ENCODE data around the gene HS3ST3A1. TPM values are rescaled to one million over a fixed set of nuclear protein-coding genes. Genes with fewer than 3 reads are reported as not detected.
A peak's percentile ranks its signal among the peaks of the same experiment; 100 is the strongest.

The HS3ST3A1 gene
- total and polyA plus RNA-seq, 2 of the 8 experiments (the other 6 are each of a cell fraction or from before 2014, with no cell fraction given), result 5.4 to 5.7 TPM

GRCh38 chr17:13599864-13600263 lies 1.9 kb downstream of the HS3ST3A1 start:
- Histone ChIP-seq H4K8ac (ENCODE audit: extremely low read depth, insufficient read depth, low read length) (no peak overlapping the region), H3K4me3 (ENCODE audit: extremely low read depth in 1 of 4, insufficient read depth in 2 of 4, low read depth in 3 of 4, low read length in 4 of 4) (peak overlapping the region; percentile 53 to 76 (median 70); a peak in 7 of 8 replicates), H2BK20ac (ENCODE audit: low read length) (no peak overlapping the region), H3K56ac (replicated peaks; ENCODE audit: insufficient read length, low read depth, low read length) (no peak overlapping the region), H3K27me3 (replicated peaks in 1 of 4; ENCODE audit: control insufficient read depth in 3 of 4, extremely low read depth in 1 of 4, insufficient read depth in 3 of 4, low read length in 3 of 4) (peaks cover 3 to 21% (median 15%) of the 10 kb centered on the region in 4 experiments), H3K27ac (ENCODE audit: low read depth, low read length) (no peak overlapping the region), H4K20me1 (replicated peaks in 1 of 2; ENCODE audit: control insufficient read depth in 1 of 2, insufficient read depth in 2 of 2, low read length in 2 of 2) (peaks cover 0 to 1% of the 10 kb centered on the region in 2 experiments), H3K9me3 (ENCODE audit: insufficient read depth in 2 of 2, low read depth in 1 of 2, low read length in 1 of 2) (no peaks in the 10 kb centered on the region), H2BK12ac (ENCODE audit: low read depth, low read length) (no peak overlapping the region), H3K36me3 (ENCODE audit: control insufficient read depth in 2 of 4, insufficient read depth in 4 of 4, low read length in 3 of 4) (no peaks in the 10 kb centered on the region), H3K23me2 (ENCODE audit: low read depth, low read length) (peaks cover 15% of the 10 kb centered on the region; the same call in 1 of the 2 replicates), H2AFZ (ENCODE audit: low read length) (no peak overlapping the region), H3K14ac (ENCODE audit: insufficient read length) (no peak overlapping the region), H4K91ac (replicated peaks; ENCODE audit: insufficient read length, low read length) (no peak overlapping the region), H2AK5ac (ENCODE audit: low read depth, low read length) (no peak overlapping the region), H3K23ac (ENCODE audit: insufficient read length) (no peak overlapping the region), H3K18ac (ENCODE audit: extremely low read depth, low read length) (no peak overlapping the region), H2BK5ac (ENCODE audit: low read depth, low read length) (no peak overlapping the region), H3K79me1 (ENCODE audit: low read depth, low read length) (no peaks in the 10 kb centered on the region), H3K4ac (replicated peaks; ENCODE audit: insufficient read length, low read depth, low read length) (no peak overlapping the region), H2BK120ac (replicated peaks; ENCODE audit: low read depth, low read length) (no peak overlapping the region), H3K4me1 (replicated peaks in 1 of 4; ENCODE audit: control insufficient read depth in 3 of 4, insufficient read depth in 4 of 4, low read length in 3 of 4) (peaks cover 0 to 6% (median 5%) of the 10 kb centered on the region in 4 experiments; a peak in 5 of 7 replicates), H4K5ac (ENCODE audit: insufficient read length, low read depth, low read length) (no peak overlapping the region), H3K9ac (replicated peaks in 1 of 4; ENCODE audit: extremely low read depth in 1 of 4, low read depth in 3 of 4, low read length in 3 of 4) (no peak overlapping the region), H3K79me2 (ENCODE audit: control insufficient read depth in 1 of 2, insufficient read depth in 2 of 2, low read length in 2 of 2) (no peaks in the 10 kb centered on the region), H3K4me2 (ENCODE audit: insufficient read depth in 1 of 2, low read depth in 2 of 2, low read length in 2 of 2) (peak overlapping the region; percentile 62 to 97), H2BK15ac (ENCODE audit: low read length) (no peak overlapping the region)
- POLR2A ChIA-PET (ENCODE audit: partially characterized antibody), result interaction anchor here (0.6 kb wide), 1 partner anchor 317 kb away, joined by 3 read pairs; no protein-coding TSS in a partner anchor
- CTCF ChIA-PET (ENCODE audit: partially characterized antibody), result no interaction called here
- DNase-seq (ENCODE audit: low read depth in 1 of 2, low spot score in 2 of 2) (no peak), FAIRE-seq (no peak)
- 60% methylated on average over 3 of the region's 3 CpGs; no CpG with 5 or more reads in 1 of the 2 experiments for WGBS, 2 experiments (ENCODE audit: extremely low coverage in 1 of 2, insufficient coverage in 1 of 2, insufficient read length in 1 of 2, insufficient replicate concordance in 2 of 2, low coverage in 1 of 2, low lambda C conversion rate in 2 of 2, missing lambda C conversion rate in 1 of 2)
- TF ChIP-seq SP2 (IDR thresholded peaks at IDR 0.05; ENCODE audit: low read length) (no peak), TBP (IDR thresholded peaks at IDR 0.05; ENCODE audit: low read depth, low read length) (no peak), ASH2L (IDR thresholded peaks at IDR 0.05; ENCODE audit: low read length) (no peak), USF2 (IDR thresholded peaks at IDR 0.05; ENCODE audit: low read length) (no peak), FOSL1 (IDR thresholded peaks at IDR 0.05; ENCODE audit: insufficient read depth, low read depth, low read length) (no peak), TCF12 (IDR thresholded peaks at IDR 0.05; ENCODE audit: low read depth, low read length) (no peak), E2F6 (IDR thresholded peaks at IDR 0.05) (no peak), CHD1 (IDR thresholded peaks at IDR 0.05; ENCODE audit: low read depth, low read length) (no peak), CHD2 (IDR thresholded peaks at IDR 0.05; ENCODE audit: low read length) (no peak), JUN (IDR thresholded peaks at IDR 0.05; ENCODE audit: low read depth, low read length) (no peak), CBX8 (IDR thresholded peaks at IDR 0.05; ENCODE audit: borderline replicate concordance, low read depth, low read length) (no peak)
